ENCODE data around the gene QSOX1. TPM values are rescaled to one million over a fixed set of nuclear protein-coding genes. Genes with fewer than 3 reads are reported as not detected.
"Not testable (repeated sequence)": the region's sequence is repeated elsewhere in the genome, so short reads cannot be mapped to it uniquely, and the experiment has no call there.

QSOX1 gene
- total RNA-seq, 1 experiment from 2014 or later, result 4.7 TPM

GRCh38 chr1:180198196-180198595 is 43.5 kb downstream of the QSOX1 start:
- Histone ChIP-seq H3K9ac (ENCODE audit: low read length) (no peak overlapping the region), H3K36me3 (ENCODE audit: insufficient read depth, low read length) (no peaks in the 10 kb centered on the region), H3K79me2 (ENCODE audit: low read length) (no peaks in the 10 kb centered on the region), H3K4me3 (ENCODE audit: low read length) (no peak overlapping the region), H4K20me1 (ENCODE audit: insufficient read depth, low read depth, low read length) (no peaks in the 10 kb centered on the region), H3K9me3 (ENCODE audit: low read length) (no peaks in the 10 kb centered on the region), H3K27me3 (ENCODE audit: low read length) (no peaks in the 10 kb centered on the region), H3K4me2 (ENCODE audit: low read depth, low read length, poor library complexity, severe bottlenecking) (no peak overlapping the region), H3K4me1 (ENCODE audit: low read length) (no peaks in the 10 kb centered on the region), H2AFZ (ENCODE audit: low read length) (no peak overlapping the region), H3K27ac (ENCODE audit: low read length) (no peak overlapping the region), H3K9me2 (replicated peaks; ENCODE audit: insufficient read depth, low read length) (no peaks in the 10 kb centered on the region)
- DNase-seq, result no peak

GRCh38 chr1:180198611-180199010 is 43.9 kb downstream of the QSOX1 start:
- H3K27ac ChIP-seq (ENCODE audit: low read length), result no peak overlapping the region
- no peaks in the 10 kb centered on the region for H3K9me2 ChIP-seq (replicated peaks; ENCODE audit: insufficient read depth, low read length)
- DNase-seq, result no peak
- H3K36me3 ChIP-seq (ENCODE audit: insufficient read depth, low read length), result no peaks in the 10 kb centered on the region
- H3K4me3 ChIP-seq (ENCODE audit: low read length), result no peak overlapping the region
- no peak overlapping the region for H3K9ac ChIP-seq (ENCODE audit: low read length)
- H3K79me2 ChIP-seq (ENCODE audit: low read length), result no peaks in the 10 kb centered on the region
- no peaks in the 10 kb centered on the region for H3K9me3 ChIP-seq (ENCODE audit: low read length)
- H3K27me3 ChIP-seq (ENCODE audit: low read length), result no peaks in the 10 kb centered on the region
- H3K4me2 ChIP-seq (ENCODE audit: low read depth, low read length, poor library complexity, severe bottlenecking), result no peak overlapping the region
- H2AFZ ChIP-seq (ENCODE audit: low read length), result no peak overlapping the region
- no peaks in the 10 kb centered on the region for H4K20me1 ChIP-seq (ENCODE audit: insufficient read depth, low read depth, low read length)
- H3K4me1 ChIP-seq (ENCODE audit: low read length), result no peaks in the 10 kb centered on the region

- no peaks in the 10 kb centered on the region for H4K20me1 ChIP-seq (ENCODE audit: insufficient read depth, low read depth, low read length)
- H3K4me3 ChIP-seq (ENCODE audit: low read length), result no peak overlapping the region
- no peak for DNase-seq
- no peak overlapping the region for H3K27ac ChIP-seq (ENCODE audit: low read length)
- H3K79me2 ChIP-seq (ENCODE audit: low read length), result no peaks in the 10 kb centered on the region
- no peak overlapping the region for H2AFZ ChIP-seq (ENCODE audit: low read length)
- no peak overlapping the region for H3K9ac ChIP-seq (ENCODE audit: low read length)
- H3K36me3 ChIP-seq (ENCODE audit: insufficient read depth, low read length), result no peaks in the 10 kb centered on the region
- no peak overlapping the region for H3K4me2 ChIP-seq (ENCODE audit: low read depth, low read length, poor library complexity, severe bottlenecking)
- H3K9me3 ChIP-seq (ENCODE audit: low read length), result no peaks in the 10 kb centered on the region
- H3K4me1 ChIP-seq (ENCODE audit: low read length), result no peaks in the 10 kb centered on the region
- no peaks in the 10 kb centered on the region for H3K27me3 ChIP-seq (ENCODE audit: low read length)
- H3K9me2 ChIP-seq (replicated peaks; ENCODE audit: insufficient read depth, low read length), result no peaks in the 10 kb centered on the region
Measured at GRCh38 chr1:180199018-180199417, 44.3 kb downstream of the QSOX1 start.

- Histone ChIP-seq H3K4me3 (ENCODE audit: low read length) (no peak overlapping the region), H3K4me2 (ENCODE audit: low read depth, low read length, poor library complexity, severe bottlenecking) (no peak overlapping the region), H3K9me2 (replicated peaks; ENCODE audit: insufficient read depth, low read length) (no peaks in the 10 kb centered on the region), H3K27ac (ENCODE audit: low read length) (no peak overlapping the region), H3K4me1 (ENCODE audit: low read length) (no peaks in the 10 kb centered on the region), H3K9ac (ENCODE audit: low read length) (no peak overlapping the region), H4K20me1 (ENCODE audit: insufficient read depth, low read depth, low read length) (no peaks in the 10 kb centered on the region), H3K27me3 (ENCODE audit: low read length) (no peaks in the 10 kb centered on the region), H3K36me3 (ENCODE audit: insufficient read depth, low read length) (no peaks in the 10 kb centered on the region), H3K9me3 (ENCODE audit: low read length) (no peaks in the 10 kb centered on the region), H2AFZ (ENCODE audit: low read length) (no peak overlapping the region), H3K79me2 (ENCODE audit: low read length) (no peaks in the 10 kb centered on the region)
- DNase-seq, result no peak
Measured at GRCh38 chr1:180201451-180202200, 47.0 kb downstream of the QSOX1 start.

GRCh38 chr1:180202588-180202987 is 47.9 kb downstream of the QSOX1 start:
- H3K36me3 ChIP-seq (ENCODE audit: insufficient read depth, low read length); H4K20me1 ChIP-seq (ENCODE audit: insufficient read depth, low read depth, low read length); H3K4me3 ChIP-seq (ENCODE audit: low read length); H3K9ac ChIP-seq (ENCODE audit: low read length); DNase-seq; H3K27me3 ChIP-seq (ENCODE audit: low read length); H3K9me3 ChIP-seq (ENCODE audit: low read length); H2AFZ ChIP-seq (ENCODE audit: low read length); H3K4me1 ChIP-seq (ENCODE audit: low read length); H3K4me2 ChIP-seq (ENCODE audit: low read depth, low read length, poor library complexity, severe bottlenecking); H3K9me2 ChIP-seq (replicated peaks; ENCODE audit: insufficient read depth, low read length); H3K79me2 ChIP-seq (ENCODE audit: low read length); H3K27ac ChIP-seq (ENCODE audit: low read length): not testable (repeated sequence)

- no peaks in the 10 kb centered on the region for H3K9me2 ChIP-seq (replicated peaks; ENCODE audit: insufficient read depth, low read length)
Measured at GRCh38 chr1:180204231-180204630, 49.6 kb downstream of the QSOX1 start.

GRCh38 chr1:180206581-180206980 is 51.9 kb downstream of the QSOX1 start:
- Histone ChIP-seq H3K79me2 (ENCODE audit: low read length) (no peaks in the 10 kb centered on the region), H3K9me2 (replicated peaks; ENCODE audit: insufficient read depth, low read length) (no peaks in the 10 kb centered on the region), H3K36me3 (ENCODE audit: insufficient read depth, low read length) (no peaks in the 10 kb centered on the region), H3K9ac (ENCODE audit: low read length) (no peak overlapping the region), H3K27me3 (ENCODE audit: low read length) (no peaks in the 10 kb centered on the region), H3K27ac (ENCODE audit: low read length) (no peak overlapping the region), H2AFZ (ENCODE audit: low read length) (no peak overlapping the region), H4K20me1 (ENCODE audit: insufficient read depth, low read depth, low read length) (no peaks in the 10 kb centered on the region), H3K4me2 (ENCODE audit: low read depth, low read length, poor library complexity, severe bottlenecking) (no peak overlapping the region), H3K4me1 (ENCODE audit: low read length) (no peaks in the 10 kb centered on the region), H3K4me3 (ENCODE audit: low read length) (no peak overlapping the region), H3K9me3 (ENCODE audit: low read length) (no peaks in the 10 kb centered on the region)
- DNase-seq, result no peak

More at GRCh38 chr1:180204231-180204630, 49.6 kb downstream of the QSOX1 start:
- H4K20me1 ChIP-seq (ENCODE audit: insufficient read depth, low read depth, low read length), result no peaks in the 10 kb centered on the region
- H3K79me2 ChIP-seq (ENCODE audit: low read length), result no peaks in the 10 kb centered on the region
- no peaks in the 10 kb centered on the region for H3K36me3 ChIP-seq (ENCODE audit: insufficient read depth, low read length)
- no peak for DNase-seq
- no peak overlapping the region for H3K27ac ChIP-seq (ENCODE audit: low read length)
- H3K4me2 ChIP-seq (ENCODE audit: low read depth, low read length, poor library complexity, severe bottlenecking), result no peak overlapping the region
- no peak overlapping the region for H3K4me3 ChIP-seq (ENCODE audit: low read length)
- no peak overlapping the region for H2AFZ ChIP-seq (ENCODE audit: low read length)
- no peaks in the 10 kb centered on the region for H3K9me3 ChIP-seq (ENCODE audit: low read length)
- no peaks in the 10 kb centered on the region for H3K4me1 ChIP-seq (ENCODE audit: low read length)
- H3K9ac ChIP-seq (ENCODE audit: low read length), result no peak overlapping the region
- H3K27me3 ChIP-seq (ENCODE audit: low read length), result no peaks in the 10 kb centered on the region

GRCh38 chr1:180208264-180208663 is 53.6 kb downstream of the QSOX1 start:
- Histone ChIP-seq H3K9ac (ENCODE audit: low read length) (no peak overlapping the region), H3K4me2 (ENCODE audit: low read depth, low read length, poor library complexity, severe bottlenecking) (no peak overlapping the region), H3K4me1 (ENCODE audit: low read length) (no peaks in the 10 kb centered on the region), H3K27ac (ENCODE audit: low read length) (no peak overlapping the region), H3K36me3 (ENCODE audit: insufficient read depth, low read length) (no peaks in the 10 kb centered on the region), H2AFZ (ENCODE audit: low read length) (no peak overlapping the region), H3K27me3 (ENCODE audit: low read length) (no peaks in the 10 kb centered on the region), H3K9me3 (ENCODE audit: low read length) (no peaks in the 10 kb centered on the region), H3K79me2 (ENCODE audit: low read length) (no peaks in the 10 kb centered on the region), H3K4me3 (ENCODE audit: low read length) (no peak overlapping the region), H4K20me1 (ENCODE audit: insufficient read depth, low read depth, low read length) (no peaks in the 10 kb centered on the region), H3K9me2 (replicated peaks; ENCODE audit: insufficient read depth, low read length) (no peaks in the 10 kb centered on the region)
- no peak for DNase-seq

All from Karpas-422 (cell line).